GM12801 (cell line): Measurements from ENCODE around the gene ELN.

Experiments
- CTCF ChIP-seq: IDR thresholded peaks from one replicate; pipeline ENCODE4 v1.5.1; 2011; ENCODE audit warnings: control low read depth; ENCODE audit not compliant: insufficient read length; ENCODE audit errors: extremely low read depth

The ELN gene

DNA sequence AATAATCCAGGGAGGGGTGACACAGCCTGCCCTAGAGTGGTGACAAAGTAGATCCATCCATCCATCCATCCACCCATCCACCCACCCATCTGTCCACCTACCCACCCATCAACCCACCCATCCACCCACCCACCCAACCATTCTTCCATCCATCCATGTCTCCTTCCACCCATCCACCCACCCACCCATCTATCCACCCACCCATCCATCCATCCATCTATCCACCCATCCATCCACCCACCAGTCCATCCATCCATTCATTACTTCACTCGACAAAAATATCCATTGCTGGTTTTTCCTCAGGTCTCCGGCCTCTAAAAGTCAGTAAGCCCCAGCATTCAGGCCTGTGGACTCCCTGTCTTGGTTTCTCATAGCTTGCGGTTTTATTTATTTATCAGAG, 43.1 kb downstream of the ELN start:
- TF ChIP-seq CTCF, result no peak

DNA sequence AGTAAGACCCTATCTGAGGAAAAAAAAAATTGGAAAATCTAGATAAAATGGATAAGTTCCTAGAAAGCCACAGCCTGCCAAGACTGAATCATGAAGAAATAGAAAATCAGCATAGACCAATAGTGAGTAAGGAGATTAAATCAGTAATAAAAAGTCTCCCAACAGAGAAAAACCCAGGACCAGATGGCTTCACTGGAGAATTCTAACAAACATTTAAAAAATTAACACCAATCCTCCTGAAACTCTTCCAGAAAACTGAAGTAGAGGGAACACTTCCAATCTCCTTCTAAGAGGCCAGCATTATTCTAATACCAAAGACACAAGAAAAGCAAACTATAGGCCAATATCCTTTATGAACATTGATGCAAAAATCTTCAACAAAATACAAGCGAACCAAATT, 46.8 kb downstream of the ELN start:
- no peak for TF ChIP-seq CTCF

- TF ChIP-seq CTCF, result no peak
These were observed 50.5 kb downstream of the ELN start for GRCh38 chr7:74078461-74078860.

DNA sequence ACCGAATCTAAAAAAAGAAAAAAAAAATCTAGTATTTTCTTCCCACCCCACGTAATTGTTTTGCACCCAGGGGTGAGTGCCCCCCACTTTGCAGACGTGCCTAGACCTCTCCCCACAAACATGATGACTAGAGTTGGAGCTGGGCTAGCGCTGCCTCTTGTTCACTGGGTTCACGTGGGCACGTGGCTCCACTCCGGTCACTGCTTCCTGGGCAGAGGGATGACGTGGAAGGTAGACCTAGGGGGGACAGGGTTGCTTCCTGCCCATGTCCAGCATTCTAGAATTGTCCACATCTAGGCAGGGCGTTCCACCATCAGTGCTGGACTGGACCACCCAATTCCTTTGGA, 54.8 kb downstream of the ELN start:
- no peak for TF ChIP-seq CTCF

GRCh38 chr7:74083117-74083876, 55.3 kb downstream of the ELN start, which contains the start of gene LIMK1:
TSS of gene LIMK1 (plus strand) at chr7:74083804. CDS start at chr7:74083991, 187 bp downstream.
- no peak for TF ChIP-seq CTCF

GRCh38 chr7:74083928-74084721, 56.2 kb downstream of the ELN start:
- no peak for TF ChIP-seq CTCF

GRCh38 chr7:74084722-74085578, 57.0 kb downstream of the ELN start:
- TF ChIP-seq CTCF, result no peak
